SK-N-SH (cell line): Measurements from ENCODE around the gene ARHGAP21. TPM values are rescaled to one million over a fixed set of nuclear protein-coding genes. Genes with fewer than 3 reads are reported as not detected.

Source experiments
- CTCF ChIA-PET: fragments of 300-600, 350-600 bp; formaldehyde crosslinking; extraction: SDS; loops from one replicate; lab custom pipeline; 2021; lab: Yijun Ruan, JAX
- POLR2A ChIA-PET: fragments of 350-600 bp; sonication (Branson Sonifier 250); formaldehyde crosslinking; extraction: SDS; loops from one replicate; lab custom pipeline; 2020; ENCODE audit warnings: antibody characterized with exemption, inconsistent platforms; lab: Yijun Ruan, JAX
- DNase-seq: peaks from one replicate; pipeline ENCODE4 v3.0.0; 2012
- H2AFZ ChIP-seq: fragments of 200-600 bp; sonication (generic); 2 replicates; pipeline ENCODE4 v1.8.1; 2016; ENCODE audit warnings: antibody characterized with exemption, mild to moderate bottlenecking, low read depth
- H3F3A ChIP-seq: fragments of 200-600 bp; sonication (generic); replicated peaks from 2 replicates; pipeline ENCODE3; 2016; ENCODE audit warnings: antibody characterized with exemption, mild to moderate bottlenecking; ENCODE audit not compliant: insufficient read depth
- H3K27ac ChIP-seq, 2 experiments: fragments of 200-500 bp in 1 of 2; fragments of 200-600 bp in 1 of 2; sonication (Bioruptor generic) in 1 of 2; sonication (generic), shearing (Covaris generic) in 1 of 2; 2 replicates each; pipeline versions ENCODE4 v1.5.1 to v1.6.1; 2014 to 2016; ENCODE audit warnings: low read depth in 2 of 2, inconsistent platforms in 1 of 2, low read length in 1 of 2, mild to moderate bottlenecking in 1 of 2, mixed read lengths in 1 of 2
- H3K27me3 ChIP-seq: fragments of 200-600 bp; sonication (generic), shearing (Covaris generic); 2 replicates; pipeline ENCODE4 v1.6.1; 2016; ENCODE audit warnings: mixed run types; ENCODE audit not compliant: insufficient read depth
- H3K36me3 ChIP-seq, 2 experiments: fragments of 200-500 bp in 1 of 2; fragments of 200-600 bp in 1 of 2; sonication (Bioruptor generic) in 1 of 2; sonication (generic) in 1 of 2; replicated peaks in 1 of 2; 2 replicates each; pipeline versions ENCODE3 to v1.5.1; 2014 to 2016; ENCODE audit warnings: low read length in 1 of 2, mild to moderate bottlenecking in 1 of 2; ENCODE audit not compliant: insufficient read depth in 2 of 2, control insufficient read depth in 1 of 2
- H3K4me1 ChIP-seq, 2 experiments: fragments of 200-500 bp in 1 of 2; fragments of 200-600 bp in 1 of 2; sonication (Bioruptor generic) in 1 of 2; sonication (generic), shearing (Covaris generic) in 1 of 2; 2 replicates each; pipeline versions ENCODE4 v1.5.1 to v1.6.1; 2014 to 2016; ENCODE audit warnings: low read depth in 1 of 2, low read length in 1 of 2, mixed run types in 1 of 2; ENCODE audit not compliant: insufficient read depth in 2 of 2, control insufficient read depth in 1 of 2
- H3K4me2 ChIP-seq: fragments of 200-600 bp; sonication (generic), shearing (Covaris generic); 2 replicates; pipeline ENCODE4 v1.6.1; 2017; ENCODE audit warnings: mixed run types
- H3K4me3 ChIP-seq, 2 experiments: fragments of 200-500 bp in 1 of 2; fragments of 200-600 bp in 1 of 2; sonication (Bioruptor generic) in 1 of 2; sonication (generic), shearing (Covaris generic) in 1 of 2; 2 replicates each; pipeline versions ENCODE4 v1.5.1 to v1.8.1; 2014 to 2016; ENCODE audit warnings: low read depth in 2 of 2, inconsistent platforms in 1 of 2, low read length in 1 of 2, mild to moderate bottlenecking in 1 of 2, mixed read lengths in 1 of 2, moderate library complexity in 1 of 2
- H3K79me2 ChIP-seq: fragments of 200-600 bp; sonication (generic); 2 replicates; pipeline ENCODE4 v1.8.1; 2017; ENCODE audit warnings: mild to moderate bottlenecking; ENCODE audit not compliant: insufficient read depth
- H3K9ac ChIP-seq: fragments of 200-600 bp; sonication (generic); 2 replicates; pipeline ENCODE4 v1.6.1; 2017; ENCODE audit warnings: mixed run types
- H3K9me2 ChIP-seq: fragments of 200-600 bp; sonication (generic); 2 replicates; pipeline ENCODE4 v1.6.1; 2017; ENCODE audit warnings: mixed run types
- H3K9me3 ChIP-seq: fragments of 200-600 bp; sonication (generic); 2 replicates; pipeline ENCODE4 v1.6.1; 2017; ENCODE audit warnings: mixed run types, mild to moderate bottlenecking, moderate library complexity
- H4K20me1 ChIP-seq: fragments of 200-600 bp; sonication (generic); 2 replicates; pipeline ENCODE4 v1.6.1; 2017; ENCODE audit warnings: mild to moderate bottlenecking, mixed run types; ENCODE audit not compliant: insufficient read depth
- CHD2 ChIP-seq: fragments of 150-350 bp; IDR thresholded peaks from 2 replicates; pipeline ENCODE4 v1.6.1; 2018; ENCODE audit warnings: low read length; ENCODE audit not compliant: partially characterized antibody
- EZH2phosphoT487 ChIP-seq: fragments of 200-600 bp; sonication (generic); IDR thresholded peaks from 2 replicates; pipeline ENCODE4 v1.6.1; 2017; ENCODE audit warnings: low read depth, mixed run types, mild to moderate bottlenecking, antibody characterized with exemption, moderate library complexity, borderline replicate concordance
- FOSL2 ChIP-seq: IDR thresholded peaks from 2 replicates; pipeline ENCODE4 v1.4.0; 2012; ENCODE audit warnings: low read depth, mild to moderate bottlenecking, moderate library complexity, borderline replicate concordance
- FOXM1 ChIP-seq: IDR thresholded peaks from 2 replicates; pipeline ENCODE4 v1.4.0; 2012; ENCODE audit warnings: low read depth, mild to moderate bottlenecking
- GABPA ChIP-seq: IDR thresholded peaks from 2 replicates; pipeline ENCODE4 v1.4.0; 2012; ENCODE audit warnings: low read depth, mild to moderate bottlenecking
- GATA2 ChIP-seq: sonication (generic); formaldehyde crosslinking; IDR thresholded peaks from 2 replicates; pipeline ENCODE4 v1.5.0; 2020; ENCODE audit warnings: mild to moderate bottlenecking, missing genetic modification reagents
- JUND ChIP-seq: IDR thresholded peaks from 2 replicates; pipeline ENCODE4 v1.4.0; 2012
- MEF2A ChIP-seq: IDR thresholded peaks from 2 replicates; pipeline ENCODE4 v1.4.0; 2012; ENCODE audit warnings: low read depth, borderline replicate concordance
- NFIC ChIP-seq: IDR thresholded peaks from 2 replicates; pipeline ENCODE4 v1.4.0; 2012; ENCODE audit warnings: borderline replicate concordance
- NRF1 ChIP-seq: IDR thresholded peaks from 2 replicates; pipeline ENCODE4 v1.6.1; 2012; ENCODE audit warnings: low read depth, mild to moderate bottlenecking, low read length
- PBX3 ChIP-seq: IDR thresholded peaks from 2 replicates; pipeline ENCODE4; 2012
- REST ChIP-seq: IDR thresholded peaks from 2 replicates; pipeline ENCODE4 v1.6.1; 2012; ENCODE audit warnings: mild to moderate bottlenecking, low read depth, low read length, moderate library complexity
- RFX5 ChIP-seq: IDR thresholded peaks from 2 replicates; pipeline ENCODE4 v1.6.1; 2012; ENCODE audit warnings: mild to moderate bottlenecking, improper control_type of control experiment, low read length
- RXRA ChIP-seq: IDR thresholded peaks from 2 replicates; pipeline ENCODE4 v1.4.0; 2012; ENCODE audit warnings: low read depth, mild to moderate bottlenecking, borderline replicate concordance
- TAF1 ChIP-seq: IDR thresholded peaks from 2 replicates; pipeline ENCODE4 v1.6.1; 2012; ENCODE audit warnings: low read depth, mild to moderate bottlenecking, low read length, moderate library complexity, borderline replicate concordance
- TCF12 ChIP-seq: IDR thresholded peaks from 2 replicates; pipeline ENCODE4 v1.4.0; 2012
- TEAD4 ChIP-seq: IDR thresholded peaks from 2 replicates; pipeline ENCODE4 v1.4.0; 2012; ENCODE audit warnings: mild to moderate bottlenecking, borderline replicate concordance; ENCODE audit not compliant: insufficient read depth
- WGBS: methylation state at CpG from one replicate; pipeline ENCODE4 v1.1.6; 2017; ENCODE audit warnings: low lambda C conversion rate; 5-methylcytosine and 5-hydroxymethylcytosine counted together
- polyA plus RNA-seq, 3 experiments: library from polyadenylated mRNA; depleted of rRNA; stranded (reverse); fragments of >200 nt; gene quantifications; 2 replicates each; pipeline ENCODE4 v1.2.3, GENCODE V29; 2012
- TF ChIP-seq, protein P1 (sequence below): fragments of 150-350 bp; IDR thresholded peaks from 2 replicates; pipeline ENCODE4 v1.6.1; 2016; ENCODE audit warnings: mild to moderate bottlenecking, low read depth, low read length
- TF ChIP-seq, protein P2 (sequence below): fragments of 200-600 bp; sonication (generic); IDR thresholded peaks from 2 replicates; pipeline ENCODE4 v1.6.1; 2017; ENCODE audit warnings: antibody characterized with exemption, mild to moderate bottlenecking, moderate library complexity
- TF ChIP-seq, protein P3 (sequence below): IDR thresholded peaks from 2 replicates; pipeline ENCODE4 v1.4.0; 2012; ENCODE audit warnings: low read depth

The ARHGAP21 gene
- polyA plus RNA-seq, 1 of the 3 experiments (the other 2 are of a cell fraction): 27.8 TPM

GRCh38 chr10:24651923-24652322 is 71.8 kb downstream of the ARHGAP21 start:
- Histone ChIP-seq H4K20me1 (no peaks in the 10 kb centered on the region), H3K9me2 (no peaks in the 10 kb centered on the region), H3K9me3 (no peaks in the 10 kb centered on the region), H3K79me2 (peaks cover 40% of the 10 kb centered on the region), H3K4me2 (no peak overlapping the region), H3F3A (no peaks in the 10 kb centered on the region), H3K27me3 (no peaks in the 10 kb centered on the region), H3K4me1 (no peaks in the 10 kb centered on the region), H2AFZ (no peak overlapping the region), H3K4me3 (no peak overlapping the region), H3K36me3 (peaks cover 0 to 9% of the 10 kb centered on the region in 2 experiments), H3K9ac (no peak overlapping the region), H3K27ac (no peak overlapping the region)
- 97% methylated on average over 2 of the region's 2 CpGs for WGBS
- no peak for DNase-seq
- ChIA-PET POLR2A (no interaction called here), CTCF (interaction anchor here (0.7 kb wide), 1 partner anchor 429 kb away, joined by 3 read pairs; no protein-coding TSS in a partner anchor)
- no peak for TF ChIP-seq NRF1
- TF ChIP-seq GATA2: no peak
- no peak for TF ChIP-seq RFX5
- TF ChIP-seq FOXM1: no peak
- no peak for TF ChIP-seq MEF2A
- TF ChIP-seq GABPA: no peak
- TF ChIP-seq RXRA: no peak
- TF ChIP-seq JUND: no peak
- no peak for TF ChIP-seq TEAD4
- TF ChIP-seq, protein P1, sequence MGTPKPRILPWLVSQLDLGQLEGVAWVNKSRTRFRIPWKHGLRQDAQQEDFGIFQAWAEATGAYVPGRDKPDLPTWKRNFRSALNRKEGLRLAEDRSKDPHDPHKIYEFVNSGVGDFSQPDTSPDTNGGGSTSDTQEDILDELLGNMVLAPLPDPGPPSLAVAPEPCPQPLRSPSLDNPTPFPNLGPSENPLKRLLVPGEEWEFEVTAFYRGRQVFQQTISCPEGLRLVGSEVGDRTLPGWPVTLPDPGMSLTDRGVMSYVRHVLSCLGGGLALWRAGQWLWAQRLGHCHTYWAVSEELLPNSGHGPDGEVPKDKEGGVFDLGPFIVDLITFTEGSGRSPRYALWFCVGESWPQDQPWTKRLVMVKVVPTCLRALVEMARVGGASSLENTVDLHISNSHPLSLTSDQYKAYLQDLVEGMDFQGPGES: no peak

GRCh38 chr10:24650669-24651391 is 72.9 kb downstream of the ARHGAP21 start:
- Histone ChIP-seq H3F3A (no peaks in the 10 kb centered on the region), H3K79me2 (peaks cover 40% of the 10 kb centered on the region), H3K9ac (no peak overlapping the region), H3K4me1 (no peaks in the 10 kb centered on the region), H3K27ac (no peak overlapping the region), H4K20me1 (no peaks in the 10 kb centered on the region), H2AFZ (no peak overlapping the region), H3K36me3 (peaks cover 0 to 9% of the 10 kb centered on the region in 2 experiments), H3K4me3 (no peak overlapping the region), H3K4me2 (no peak overlapping the region), H3K27me3 (no peaks in the 10 kb centered on the region), H3K9me3 (no peaks in the 10 kb centered on the region), H3K9me2 (no peaks in the 10 kb centered on the region)
- DNase-seq: no peak
- ChIA-PET CTCF (no interaction called here), POLR2A (no interaction called here)
- WGBS: 90% methylated on average over 2 of the region's 4 CpGs
- no peak for TF ChIP-seq NFIC
- no peak for TF ChIP-seq JUND
- no peak for TF ChIP-seq TAF1
- TF ChIP-seq, protein P2, sequence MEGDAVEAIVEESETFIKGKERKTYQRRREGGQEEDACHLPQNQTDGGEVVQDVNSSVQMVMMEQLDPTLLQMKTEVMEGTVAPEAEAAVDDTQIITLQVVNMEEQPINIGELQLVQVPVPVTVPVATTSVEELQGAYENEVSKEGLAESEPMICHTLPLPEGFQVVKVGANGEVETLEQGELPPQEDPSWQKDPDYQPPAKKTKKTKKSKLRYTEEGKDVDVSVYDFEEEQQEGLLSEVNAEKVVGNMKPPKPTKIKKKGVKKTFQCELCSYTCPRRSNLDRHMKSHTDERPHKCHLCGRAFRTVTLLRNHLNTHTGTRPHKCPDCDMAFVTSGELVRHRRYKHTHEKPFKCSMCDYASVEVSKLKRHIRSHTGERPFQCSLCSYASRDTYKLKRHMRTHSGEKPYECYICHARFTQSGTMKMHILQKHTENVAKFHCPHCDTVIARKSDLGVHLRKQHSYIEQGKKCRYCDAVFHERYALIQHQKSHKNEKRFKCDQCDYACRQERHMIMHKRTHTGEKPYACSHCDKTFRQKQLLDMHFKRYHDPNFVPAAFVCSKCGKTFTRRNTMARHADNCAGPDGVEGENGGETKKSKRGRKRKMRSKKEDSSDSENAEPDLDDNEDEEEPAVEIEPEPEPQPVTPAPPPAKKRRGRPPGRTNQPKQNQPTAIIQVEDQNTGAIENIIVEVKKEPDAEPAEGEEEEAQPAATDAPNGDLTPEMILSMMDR: no peak
- no peak for TF ChIP-seq CHD2
- no peak for TF ChIP-seq TEAD4
- no peak for TF ChIP-seq EZH2phosphoT487
- no peak for TF ChIP-seq TCF12
- TF ChIP-seq GATA2: no peak
- TF ChIP-seq PBX3: no peak
- no peak for TF ChIP-seq REST
- TF ChIP-seq RFX5: no peak
- TF ChIP-seq, protein P3, sequence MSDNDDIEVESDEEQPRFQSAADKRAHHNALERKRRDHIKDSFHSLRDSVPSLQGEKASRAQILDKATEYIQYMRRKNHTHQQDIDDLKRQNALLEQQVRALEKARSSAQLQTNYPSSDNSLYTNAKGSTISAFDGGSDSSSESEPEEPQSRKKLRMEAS: no peak
- no peak for TF ChIP-seq FOSL2
